Kidney (tissue), 14 donors: ENCODE results near the gene TANC1. TPM values are rescaled to one million over a fixed set of nuclear protein-coding genes. Genes with fewer than 3 reads are reported as not detected.

Experiments used
- DNase-seq, 5 donors: peaks; one replicate each; pipeline ENCODE4 v3.0.0-alpha.2; 2013 to 2020
- FAIRE-seq: peaks from 2 replicates; lab custom pipeline; 2012; peaks lifted over from hg19 to GRCh38; lab: Jason Lieb, UNC
- H3K27ac ChIP-seq, 2 donors: one replicate each; pipeline ENCODE4 v1.7.0; 2013; ENCODE audit warnings: low read depth in 2 of 2, low read length in 2 of 2, inconsistent platforms in 1 of 2
- H3K27me3 ChIP-seq: one replicate; pipeline ENCODE4 v1.7.1; 2013; ENCODE audit warnings: low read length, inconsistent platforms; ENCODE audit not compliant: control insufficient read depth, insufficient read depth
- H3K36me3 ChIP-seq, 3 donors: one replicate each; pipeline versions ENCODE4 v1.7.0 to v1.7.1; 2013; ENCODE audit warnings: low read length in 3 of 3, control low read depth in 1 of 3, inconsistent platforms in 1 of 3; ENCODE audit not compliant: insufficient read depth in 3 of 3, control insufficient read depth in 2 of 3
- H3K4me1 ChIP-seq, 3 donors: one replicate each; pipeline versions ENCODE4 v1.7.0 to v1.7.1; 2013; ENCODE audit warnings: low read length in 3 of 3, inconsistent platforms in 1 of 3, low read depth in 1 of 3; ENCODE audit not compliant: control insufficient read depth in 2 of 3, insufficient read depth in 2 of 3
- H3K4me3 ChIP-seq, 3 donors: one replicate each; pipeline versions ENCODE4 v1.7.0 to v1.8.1; 2013; ENCODE audit warnings: low read length in 3 of 3, control low read depth in 1 of 3, inconsistent platforms in 1 of 3
- H3K9ac ChIP-seq, 3 donors: one replicate each; pipeline versions ENCODE4 v1.7.0 to v1.7.1; 2013; ENCODE audit warnings: low read length in 3 of 3, control low read depth in 1 of 3, inconsistent platforms in 1 of 3
- H3K9me3 ChIP-seq, 3 donors: one replicate each; pipeline versions ENCODE4 v1.7.0 to v1.7.1; 2013; ENCODE audit warnings: low read length in 3 of 3, control low read depth in 1 of 3, inconsistent platforms in 1 of 3; ENCODE audit not compliant: control insufficient read depth in 2 of 3, insufficient read depth in 1 of 3
- CTCF ChIP-seq: IDR thresholded peaks from 3 replicates; pipeline ENCODE4 v1.5.1; 2012; ENCODE audit warnings: mild to moderate bottlenecking, moderate library complexity, borderline replicate concordance; ENCODE audit not compliant: insufficient read depth; ENCODE audit errors: extremely low read depth
- intact Hi-C: fragments of 100-400 bp; cut with DNase I; formaldehyde crosslinking; loops from one replicate; pipeline ENCODE4 v1.11.1; 2022
- polyA plus RNA-seq: library from polyadenylated mRNA; stranded (reverse); fragments of 350-450 nt; fragmentation: Illumina TruSeq; extraction: RNeasy Lipid Tissue Mini Kit (QIAGEN cat#74804); gene quantifications from one replicate; pipeline ENCODE4 v1.2.3, GENCODE V29; 2014; ENCODE audit warnings: low read depth, low replicate concordance; ENCODE audit not compliant: insufficient read depth
- total RNA-seq: library from RNA; stranded (reverse); fragmentation: NEBNext Ultra II Directional; extraction: Animal tissue kit (Norgen Biotek cat#: 25700); gene quantifications from one replicate; pipeline ENCODE4 v1.2.1, GENCODE V29; 2021
- donor health status: control.
- donor health status: control.
- donor health status: control.
- donor health status: control.
- donor health status: control.
- donor health status: DM: yes; HTN: yes; CAD: no.
- donor health status: Normal renal cell carcinoma (clear cell type).

The TANC1 gene
- total and polyA plus RNA-seq, 2 donors from 2014 or later, result 9.2 to 39.0 TPM

- DNase-seq (no peak), FAIRE-seq (no peak)
Observed at GRCh38 chr2:159091381-159091780, 122.9 kb downstream of the TANC1 start.

GRCh38 chr2:159091976-159092375 lies 123.5 kb downstream of the TANC1 start:
- Histone ChIP-seq H3K27ac (peak overlapping the region; percentile 19 to 61), H3K9me3 (peaks cover 0 to 4% (median 0%) of the 10 kb centered on the region in 3 donors), H3K4me3 (no peak overlapping the region), H3K27me3 (no peaks in the 10 kb centered on the region), H3K4me1 (peaks cover 11 to 42% (median 31%) of the 10 kb centered on the region in 3 donors), H3K9ac (peak overlapping the region in 1 of 3 donors; percentile 5), H3K36me3 (no peaks in the 10 kb centered on the region)
- TF ChIP-seq CTCF, result no peak
- no peak for DNase-seq
- intact Hi-C loops, result no loop called here
- no peak for FAIRE-seq

More at GRCh38 chr2:159091381-159091780, 122.9 kb downstream of the TANC1 start:
- no peaks in the 10 kb centered on the region for H3K27me3 ChIP-seq
- peak overlapping the region in 1 of 3 donors; percentile 5 for H3K9ac ChIP-seq
- H3K4me3 ChIP-seq, result no peak overlapping the region
- peaks cover 0 to 4% (median 0%) of the 10 kb centered on the region in 3 donors for H3K9me3 ChIP-seq
- H3K4me1 ChIP-seq, result peaks cover 11 to 42% (median 31%) of the 10 kb centered on the region in 3 donors
- intact Hi-C loops, result no loop called here
- TF ChIP-seq CTCF, result no peak
- peak overlapping the region; percentile 61 to 66 for H3K27ac ChIP-seq
- no peaks in the 10 kb centered on the region for H3K36me3 ChIP-seq

GRCh38 chr2:159093497-159093896 lies 125.1 kb downstream of the TANC1 start:
- FAIRE-seq, result no peak
- Histone ChIP-seq H3K27ac (no peak overlapping the region), H3K4me1 (peaks cover 11 to 44% (median 34%) of the 10 kb centered on the region in 3 donors), H3K4me3 (no peak overlapping the region), H3K9me3 (peaks cover 0 to 4% (median 0%) of the 10 kb centered on the region in 3 donors), H3K27me3 (no peaks in the 10 kb centered on the region), H3K9ac (no peak overlapping the region), H3K36me3 (peaks cover 0 to 4% (median 2%) of the 10 kb centered on the region in 3 donors)
- peak in 3 of 5 donors; percentile 53 to 86 (median 75) for DNase-seq
- intact Hi-C loops, result no loop called here
- TF ChIP-seq CTCF, result no peak
